Peyer's patch (tissue), 4 donors: ENCODE data around the gene ANKRD11.

Experiments
- CTCF ChIP-seq, 6 experiments: fragments of 450-650 bp in 4 of 6; fragments of 200-600 bp in 2 of 6; sonication (generic) in 1 of 6; IDR thresholded peaks; one replicate each; pipeline ENCODE4 v1.5.1; 2017 to 2019; ENCODE audit warnings: antibody characterized with exemption in 6 of 6, mild to moderate bottlenecking in 3 of 6, moderate library complexity in 1 of 6
- POLR2A ChIP-seq, 2 donors: fragments of 450-650 bp; IDR thresholded peaks; one replicate each; pipeline ENCODE4 v1.5.1; 2017; ENCODE audit warnings: antibody characterized with exemption in 2 of 2, mild to moderate bottlenecking in 2 of 2, moderate library complexity in 2 of 2

- TF ChIP-seq CTCF (IDR thresholded peaks at IDR 0.05) (no peak), POLR2A (IDR thresholded peaks at IDR 0.05) (no peak)
Measured at GRCh38 chr16:89332902-89333245, 157.5 kb downstream of the ANKRD11 start.
